SJSA1 (cell line): ENCODE measurements around the gene CNTNAP2. TPM values are rescaled to one million over a fixed set of nuclear protein-coding genes. Genes with fewer than 3 reads are reported as not detected.
"Not testable (repeated sequence)": the region's sequence is repeated elsewhere in the genome, so short reads cannot be mapped to it uniquely, and the experiment has no call there.

Experiments
- DNase-seq, 2 experiments: peaks; one replicate each; pipeline ENCODE4 v3.0.0-alpha.2; 2015 to 2020; ENCODE audit warnings: low spot score in 2 of 2, low read depth in 1 of 2
- H3K27ac ChIP-seq: fragments of 250-450 bp; sonication (Bioruptor Pico); 2 replicates; pipeline ENCODE4 v1.5.1; 2020; ENCODE audit warnings: mild to moderate bottlenecking, moderate library complexity
- H3K27me3 ChIP-seq: fragments of 250-450 bp; sonication (Bioruptor Pico); replicated peaks from 2 replicates; pipeline ENCODE4 v1.5.1; 2020; ENCODE audit warnings: mild to moderate bottlenecking, moderate library complexity
- H3K36me3 ChIP-seq: fragments of 250-450 bp; sonication (Bioruptor Pico); 2 replicates; pipeline ENCODE4 v1.5.1; 2020; ENCODE audit warnings: mild to moderate bottlenecking
- H3K4me1 ChIP-seq: fragments of 250-450 bp; sonication (Bioruptor Pico); replicated peaks from 2 replicates; pipeline ENCODE4 v1.6.1; 2021; ENCODE audit warnings: mild to moderate bottlenecking
- H3K4me3 ChIP-seq: fragments of 250-450 bp; sonication (Bioruptor Pico); 2 replicates; pipeline ENCODE4 v1.5.1; 2020; ENCODE audit warnings: mild to moderate bottlenecking
- H3K9me3 ChIP-seq: fragments of 250-450 bp; sonication (Bioruptor Pico); replicated peaks from 2 replicates; pipeline ENCODE4 v1.5.1; 2020; ENCODE audit warnings: mild to moderate bottlenecking
- total RNA-seq: library from RNA; depleted of rRNA; stranded (reverse); fragments of >200 nt; shearing (Covaris generic); gene quantifications from 2 replicates; pipeline ENCODE4 v1.2.3, GENCODE V29; 2014

The CNTNAP2 gene
- total RNA-seq, 1 experiment from 2014 or later: 0.29 TPM

- not testable (repeated sequence) for H3K27ac ChIP-seq, DNase-seq, H3K9me3 ChIP-seq, H3K36me3 ChIP-seq, H3K27me3 ChIP-seq, H3K4me1 ChIP-seq, H3K4me3 ChIP-seq
Observed at GRCh38 chr7:146191428-146191827, 74.8 kb downstream of the CNTNAP2 start.

GRCh38 chr7:146201945-146202344 is 85.3 kb downstream of the CNTNAP2 start:
- H3K9me3 ChIP-seq: 0 out of 2 replicates have a peak, but pooled peaks cover 2% of the 10 kb centered on the region
- H3K4me1 ChIP-seq: no peaks in the 10 kb centered on the region
- no peaks in the 10 kb centered on the region for H3K27me3 ChIP-seq
- DNase-seq: no peak
- no peak overlapping the region for H3K4me3 ChIP-seq
- H3K27ac ChIP-seq: no peak overlapping the region
- no peaks in the 10 kb centered on the region for H3K36me3 ChIP-seq

- Histone ChIP-seq H3K4me3 (no peak overlapping the region), H3K27ac (no peak overlapping the region), H3K9me3 (0 out of 2 replicates have a peak, but pooled peaks cover 2% of the 10 kb centered on the region), H3K36me3 (no peaks in the 10 kb centered on the region), H3K27me3 (no peaks in the 10 kb centered on the region), H3K4me1 (no peaks in the 10 kb centered on the region)
- DNase-seq: no peak
Observed at GRCh38 chr7:146206270-146206669, 89.7 kb downstream of the CNTNAP2 start.

- Histone ChIP-seq H3K27me3 (no peaks in the 10 kb centered on the region), H3K36me3 (no peaks in the 10 kb centered on the region), H3K4me1 (no peaks in the 10 kb centered on the region), H3K27ac (no peak overlapping the region), H3K4me3 (no peak overlapping the region), H3K9me3 (peaks cover 4% of the 10 kb centered on the region; the same call in 1 of the 2 replicates)
- no peak for DNase-seq
Observed at GRCh38 chr7:146208492-146208891, 91.9 kb downstream of the CNTNAP2 start.

- Histone ChIP-seq H3K27me3 (no peaks in the 10 kb centered on the region), H3K36me3 (no peaks in the 10 kb centered on the region), H3K27ac (no peak overlapping the region), H3K9me3 (peaks cover 4% of the 10 kb centered on the region), H3K4me3 (no peak overlapping the region), H3K4me1 (no peaks in the 10 kb centered on the region)
- no peak for DNase-seq
Observed at GRCh38 chr7:146214842-146215241, 98.2 kb downstream of the CNTNAP2 start.

GRCh38 chr7:146216396-146217041 is 99.9 kb downstream of the CNTNAP2 start:
- Histone ChIP-seq H3K27me3 (no peaks in the 10 kb centered on the region), H3K36me3 (no peaks in the 10 kb centered on the region), H3K27ac (no peak overlapping the region), H3K9me3 (peaks cover 2% of the 10 kb centered on the region), H3K4me1 (no peaks in the 10 kb centered on the region), H3K4me3 (no peak overlapping the region)
- DNase-seq: no peak

- no peak for DNase-seq
- H3K9me3 ChIP-seq: no peaks in the 10 kb centered on the region; the same call in none of the 2 replicates
- no peak overlapping the region for H3K27ac ChIP-seq
- no peaks in the 10 kb centered on the region for H3K27me3 ChIP-seq
- H3K4me1 ChIP-seq: no peaks in the 10 kb centered on the region
- H3K36me3 ChIP-seq: no peaks in the 10 kb centered on the region
- H3K4me3 ChIP-seq: no peak overlapping the region
Observed at GRCh38 chr7:146223851-146224250, 107.2 kb downstream of the CNTNAP2 start.

GRCh38 chr7:146232604-146233003 is 116.0 kb downstream of the CNTNAP2 start:
- Histone ChIP-seq H3K36me3 (no peaks in the 10 kb centered on the region), H3K4me1 (no peaks in the 10 kb centered on the region), H3K27me3 (no peaks in the 10 kb centered on the region), H3K4me3 (no peak overlapping the region), H3K9me3 (no peaks in the 10 kb centered on the region; the same call in 1 of the 2 replicates), H3K27ac (no peak overlapping the region)
- no peak for DNase-seq

GRCh38 chr7:146235195-146235594 is 118.6 kb downstream of the CNTNAP2 start:
- no peaks in the 10 kb centered on the region for H3K27me3 ChIP-seq

GRCh38 chr7:146242661-146243060 is 126.1 kb downstream of the CNTNAP2 start:
- no peaks in the 10 kb centered on the region for H3K36me3 ChIP-seq
- H3K4me3 ChIP-seq: no peak overlapping the region
- DNase-seq: no peak
- no peak overlapping the region for H3K27ac ChIP-seq
- H3K9me3 ChIP-seq: no peaks in the 10 kb centered on the region
- H3K27me3 ChIP-seq: no peaks in the 10 kb centered on the region
- no peaks in the 10 kb centered on the region for H3K4me1 ChIP-seq

More at GRCh38 chr7:146235195-146235594, 118.6 kb downstream of the CNTNAP2 start:
- Histone ChIP-seq H3K36me3 (no peaks in the 10 kb centered on the region), H3K4me1 (no peaks in the 10 kb centered on the region), H3K9me3 (no peaks in the 10 kb centered on the region; the same call in 1 of the 2 replicates), H3K4me3 (no peak overlapping the region), H3K27ac (no peak overlapping the region)
- DNase-seq: no peak

- H3K9me3 ChIP-seq, H3K27me3 ChIP-seq, H3K4me1 ChIP-seq, H3K4me3 ChIP-seq, DNase-seq, H3K27ac ChIP-seq, H3K36me3 ChIP-seq: not testable (repeated sequence)
Observed at GRCh38 chr7:146247991-146248390, 131.4 kb downstream of the CNTNAP2 start.

GRCh38 chr7:146248744-146249143 is 132.1 kb downstream of the CNTNAP2 start:
- H3K4me1 ChIP-seq, H3K27me3 ChIP-seq, H3K36me3 ChIP-seq, DNase-seq, H3K27ac ChIP-seq, H3K4me3 ChIP-seq: not testable (repeated sequence)
- H3K9me3 ChIP-seq: peaks cover 10% of the 10 kb centered on the region; the same call in 1 of the 2 replicates

GRCh38 chr7:146249272-146249671 is 132.7 kb downstream of the CNTNAP2 start:
- H3K9me3 ChIP-seq: peaks cover 10% of the 10 kb centered on the region; the same call in 1 of the 2 replicates
- H3K4me3 ChIP-seq: no peak overlapping the region
- H3K36me3 ChIP-seq: no peaks in the 10 kb centered on the region
- no peak overlapping the region for H3K27ac ChIP-seq
- no peaks in the 10 kb centered on the region for H3K27me3 ChIP-seq
- H3K4me1 ChIP-seq: no peaks in the 10 kb centered on the region
- no peak for DNase-seq

- H3K27ac ChIP-seq: no peak overlapping the region
- no peaks in the 10 kb centered on the region for H3K4me1 ChIP-seq
- no peak for DNase-seq
Observed at GRCh38 chr7:146255609-146256008, 139.0 kb downstream of the CNTNAP2 start.

GRCh38 chr7:146262527-146262926 is 145.9 kb downstream of the CNTNAP2 start:
- Histone ChIP-seq H3K4me3 (no peak overlapping the region), H3K36me3 (no peaks in the 10 kb centered on the region), H3K27ac (no peak overlapping the region), H3K27me3 (no peaks in the 10 kb centered on the region), H3K9me3 (0 out of 2 replicates have a peak, but pooled peaks cover 5% of the 10 kb centered on the region), H3K4me1 (no peaks in the 10 kb centered on the region)
- no peak for DNase-seq

More at GRCh38 chr7:146255609-146256008, 139.0 kb downstream of the CNTNAP2 start:
- Histone ChIP-seq H3K4me3 (no peak overlapping the region), H3K36me3 (no peaks in the 10 kb centered on the region), H3K27me3 (no peaks in the 10 kb centered on the region), H3K9me3 (peaks cover 13% of the 10 kb centered on the region; the same call in 1 of the 2 replicates)
